HG03460 (cell line): ENCODE data around the gene NFYA.
"Not testable (repeated sequence)": the region's sequence is repeated elsewhere in the genome, so short reads cannot be mapped to it uniquely, and the experiment has no call there.

Source experiments
- ATAC-seq: cut with Tn5 transposase; IDR thresholded peaks from one replicate; pipeline ENCODE4 v1.9.1; 2021; ENCODE audit not compliant: unreplicated experiment

Gene NFYA

DNA sequence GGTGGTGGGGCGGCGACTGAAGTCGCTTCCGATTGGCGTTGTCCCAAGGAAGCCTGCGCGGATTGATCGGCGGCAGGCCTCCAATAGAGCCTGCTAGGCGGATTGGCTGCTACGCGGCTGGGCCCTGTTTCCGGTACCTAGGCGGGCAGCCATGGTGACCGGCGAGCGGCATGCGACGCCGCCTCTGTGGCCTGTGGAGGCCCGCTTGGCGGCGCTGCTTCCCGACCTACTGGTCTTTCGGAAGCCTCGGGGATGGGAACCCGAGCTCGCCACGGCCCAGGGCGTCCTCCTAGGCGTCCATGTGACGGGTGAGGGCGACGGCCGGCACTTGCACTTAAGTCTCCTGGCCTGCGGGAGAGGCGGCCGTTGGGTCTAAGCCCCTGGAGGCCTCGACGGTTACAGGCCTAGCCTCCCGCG is 28.1 kb downstream of the NFYA start:
- ATAC-seq, result no peak

- ATAC-seq, result no peak
Observed at GRCh38 chr6:41103847-41104246, 31.1 kb downstream of the NFYA start.

GRCh38 chr6:41111017-41111416 is 38.2 kb downstream of the NFYA start:
- ATAC-seq, result no peak

DNA sequence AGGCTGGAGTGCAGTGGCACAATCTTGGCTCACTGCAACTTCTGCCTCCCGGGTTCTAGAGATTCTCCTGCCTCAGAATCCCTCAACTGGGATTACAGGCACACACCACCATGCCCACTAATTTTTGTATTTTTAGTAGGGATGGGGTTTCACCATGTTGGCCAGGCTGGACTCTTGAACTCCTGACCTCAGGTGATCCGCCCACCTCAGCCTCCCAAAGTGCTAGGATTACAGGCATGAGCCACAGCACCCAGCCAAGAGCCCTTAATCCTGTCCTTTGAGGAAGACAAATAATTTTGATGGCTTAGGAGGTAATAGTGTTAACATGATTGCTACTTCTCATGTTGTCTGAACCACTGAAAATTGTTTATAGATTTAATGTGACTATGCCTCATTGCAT is 42.3 kb downstream of the NFYA start:
- ATAC-seq, result not testable (repeated sequence)

GRCh38 chr6:41119508-41119907 is 46.7 kb downstream of the NFYA start:
- ATAC-seq, result no peak

DNA sequence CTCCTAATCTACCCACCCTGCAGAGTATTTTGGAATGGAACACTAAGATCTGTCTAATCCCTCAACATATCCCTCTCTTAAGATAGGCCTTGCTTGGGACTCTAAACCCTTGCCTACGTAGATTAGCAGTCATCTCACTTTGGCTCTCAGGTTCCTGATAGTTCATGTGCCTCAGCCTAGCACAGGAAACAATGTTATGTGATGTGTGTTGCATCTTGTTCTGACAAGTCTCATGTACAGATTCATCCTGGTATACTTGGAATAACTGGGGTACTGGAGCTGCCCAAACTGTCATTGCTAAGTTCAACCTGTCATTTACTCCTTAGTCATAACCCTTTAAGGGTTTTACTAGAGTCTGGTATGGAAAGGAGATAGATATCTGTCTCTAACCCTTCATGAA is 47.3 kb downstream of the NFYA start:
- no peak for ATAC-seq

DNA sequence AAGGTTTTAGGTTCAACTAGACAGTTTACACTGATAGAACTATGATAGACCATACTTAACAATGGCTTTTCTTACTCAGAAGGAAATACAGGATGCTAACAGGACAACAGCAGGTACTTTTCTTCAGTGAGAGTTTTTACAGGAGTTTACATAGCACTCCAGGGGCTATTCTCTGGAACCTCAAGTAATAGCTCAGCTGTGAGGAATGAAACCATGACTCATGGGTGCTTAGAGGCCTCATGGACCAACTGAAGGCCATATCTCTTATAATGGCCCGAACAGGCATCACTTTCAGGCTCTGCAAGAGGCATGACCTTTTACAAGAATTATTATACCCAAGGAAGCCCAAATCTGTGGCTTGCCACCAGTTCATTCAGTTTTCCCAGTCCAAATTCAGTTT is 49.6 kb downstream of the NFYA start:
- ATAC-seq, result no peak

GRCh38 chr6:41122918-41123317 is 50.1 kb downstream of the NFYA start:
- no peak for ATAC-seq

- ATAC-seq, result no peak
Observed at GRCh38 chr6:41125282-41125681, 52.5 kb downstream of the NFYA start.

DNA sequence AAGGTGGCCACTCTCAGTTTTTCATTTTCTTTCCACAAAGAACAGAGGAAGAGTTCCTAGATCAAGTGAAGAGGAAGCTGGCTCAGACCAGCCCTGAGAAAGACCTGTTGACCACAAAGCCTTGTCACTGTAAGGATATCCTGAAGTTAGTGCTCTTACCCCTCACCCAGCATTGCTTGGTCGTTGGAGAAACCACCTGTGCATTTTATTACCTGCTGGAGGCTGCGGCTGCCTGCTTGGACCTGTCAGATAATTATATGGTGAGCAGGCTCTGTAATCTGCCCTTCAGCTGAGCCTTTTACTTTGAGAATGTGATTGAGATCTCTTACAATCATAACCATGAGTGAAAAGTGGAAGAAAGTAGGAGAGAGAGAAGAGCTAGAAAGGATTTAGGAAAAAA is 59.5 kb downstream of the NFYA start:
- ATAC-seq, result no peak

- ATAC-seq, result no peak
Observed at GRCh38 chr6:41135062-41135832, 62.5 kb downstream of the NFYA start.

DNA sequence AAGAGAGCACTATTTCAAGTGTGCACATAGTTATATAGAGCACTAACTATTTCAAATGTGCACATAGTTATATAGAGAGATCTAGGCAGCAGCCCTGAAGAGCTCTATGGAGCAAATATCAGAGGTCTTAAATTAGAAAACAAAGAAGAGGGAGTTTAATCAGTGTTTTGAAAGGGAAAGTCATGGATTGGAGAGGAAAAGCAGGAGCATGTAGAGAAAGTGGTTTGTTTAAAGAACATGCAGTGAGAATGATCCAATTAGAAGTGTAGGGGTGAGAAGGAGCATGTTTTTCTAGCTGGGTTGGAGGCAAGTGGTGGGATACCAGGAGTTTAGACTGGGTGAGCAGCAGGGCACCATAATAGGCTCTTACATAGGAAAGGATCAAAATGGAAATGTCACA is 64.1 kb downstream of the NFYA start:
- no peak for ATAC-seq

DNA sequence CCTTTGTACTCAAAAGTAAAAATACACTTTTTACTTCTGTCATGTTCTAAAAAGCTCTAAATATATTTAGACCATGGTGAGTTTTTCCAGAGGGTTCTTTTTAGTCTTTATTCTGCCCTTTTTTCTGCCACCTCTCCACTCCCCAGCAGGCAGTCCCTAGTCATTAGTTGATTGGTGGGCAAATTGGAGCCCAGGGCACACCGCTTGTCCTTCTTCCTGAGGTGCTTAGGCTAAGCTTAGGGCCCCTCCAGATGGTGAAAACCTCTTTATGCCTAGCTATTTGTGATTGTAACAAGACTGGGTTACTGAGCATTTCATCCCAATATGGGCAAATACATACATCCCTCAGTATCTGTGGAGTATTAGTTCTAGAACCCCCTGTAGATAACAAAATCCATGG is 75.1 kb downstream of the NFYA start:
- no peak for ATAC-seq
